ENCODE results near the gene EPHA7.

EPHA7 gene

GRCh38 chr6:93300661-93301060, 118.7 kb downstream of the EPHA7 start:
- no peak for TF ChIP-seq CREB5 (CRISPR knock-in tag; IDR thresholded peaks at IDR 0.05; ENCODE audit: low read depth)
- no peak for TF ChIP-seq ARNTL (CRISPR knock-in tag; IDR thresholded peaks at IDR 0.05; ENCODE audit: borderline replicate concordance, low read depth)
- TF ChIP-seq SNAI2 (CRISPR knock-in tag; IDR thresholded peaks at IDR 0.05): no peak
- TF ChIP-seq ESRRG (CRISPR knock-in tag; IDR thresholded peaks at IDR 0.05): no peak
- TF ChIP-seq ZFP3 (CRISPR knock-in tag; IDR thresholded peaks at IDR 0.05): no peak
- no peak for TF ChIP-seq GLIS3 (CRISPR knock-in tag; IDR thresholded peaks at IDR 0.05)
- no peak for TF ChIP-seq ZNF565 (CRISPR knock-in tag; conservative IDR thresholded peaks at IDR 0.05; ENCODE audit: low read depth)
- no peak for TF ChIP-seq ZC3H10 (CRISPR knock-in tag; IDR thresholded peaks at IDR 0.05)
- no peak for TF ChIP-seq ZNF8 (CRISPR knock-in tag; IDR thresholded peaks at IDR 0.05)
- TF ChIP-seq RARB (CRISPR knock-in tag; IDR thresholded peaks at IDR 0.05): no peak
- TF ChIP-seq OSR1 (CRISPR knock-in tag; IDR thresholded peaks at IDR 0.05): no peak
- no peak for ATAC-seq

- no peak for TF ChIP-seq ESRRG (CRISPR knock-in tag; IDR thresholded peaks at IDR 0.05)
- TF ChIP-seq GLIS3 (CRISPR knock-in tag; IDR thresholded peaks at IDR 0.05): no peak
- TF ChIP-seq TSHZ2 (CRISPR knock-in tag; IDR thresholded peaks at IDR 0.05): no peak
- TF ChIP-seq ARNTL (CRISPR knock-in tag; IDR thresholded peaks at IDR 0.05; ENCODE audit: borderline replicate concordance, low read depth): no peak
- no peak for TF ChIP-seq ZFP3 (CRISPR knock-in tag; IDR thresholded peaks at IDR 0.05)
- TF ChIP-seq ZFP30 (CRISPR knock-in tag; IDR thresholded peaks at IDR 0.05): no peak
- TF ChIP-seq TCF4 (CRISPR knock-in tag; IDR thresholded peaks at IDR 0.05; ENCODE audit: borderline replicate concordance): no peak
- no peak for TF ChIP-seq PPARA (CRISPR knock-in tag; IDR thresholded peaks at IDR 0.05; ENCODE audit: borderline replicate concordance)
- no peak for TF ChIP-seq ZNF8 (CRISPR knock-in tag; IDR thresholded peaks at IDR 0.05)
- TF ChIP-seq ZNF565 (CRISPR knock-in tag; conservative IDR thresholded peaks at IDR 0.05; ENCODE audit: low read depth): no peak
- TF ChIP-seq RARB (CRISPR knock-in tag; IDR thresholded peaks at IDR 0.05): no peak
- no peak for TF ChIP-seq CREB5 (CRISPR knock-in tag; IDR thresholded peaks at IDR 0.05; ENCODE audit: low read depth)
- no peak for TF ChIP-seq SNAI2 (CRISPR knock-in tag; IDR thresholded peaks at IDR 0.05)
- TF ChIP-seq TOX (CRISPR knock-in tag; IDR thresholded peaks at IDR 0.05; ENCODE audit: borderline replicate concordance): no peak
- no peak for TF ChIP-seq OSR1 (CRISPR knock-in tag; IDR thresholded peaks at IDR 0.05)
- ATAC-seq: no peak
These were observed 119.7 kb downstream of the EPHA7 start for GRCh38 chr6:93299622-93300021.

GRCh38 chr6:93295631-93296030, 123.7 kb downstream of the EPHA7 start:
- TF ChIP-seq ZNF565 (CRISPR knock-in tag; conservative IDR thresholded peaks at IDR 0.05; ENCODE audit: low read depth) (no peak), ZNF8 (CRISPR knock-in tag; IDR thresholded peaks at IDR 0.05) (no peak), ZFP3 (CRISPR knock-in tag; IDR thresholded peaks at IDR 0.05) (no peak), ARNTL (CRISPR knock-in tag; IDR thresholded peaks at IDR 0.05; ENCODE audit: borderline replicate concordance, low read depth) (no peak), ZFP30 (CRISPR knock-in tag; IDR thresholded peaks at IDR 0.05) (no peak), SNAI2 (CRISPR knock-in tag; IDR thresholded peaks at IDR 0.05) (no peak), CSRNP3 (CRISPR knock-in tag; IDR thresholded peaks at IDR 0.05) (no peak), POU6F1 (CRISPR knock-in tag; IDR thresholded peaks at IDR 0.05; ENCODE audit: borderline replicate concordance, low read depth) (no peak), TOX (CRISPR knock-in tag; IDR thresholded peaks at IDR 0.05; ENCODE audit: borderline replicate concordance) (no peak), RARB (CRISPR knock-in tag; IDR thresholded peaks at IDR 0.05) (no peak), TSHZ2 (CRISPR knock-in tag; IDR thresholded peaks at IDR 0.05) (no peak), BACH2 (CRISPR knock-in tag; IDR thresholded peaks at IDR 0.05; ENCODE audit: borderline replicate concordance) (no peak), OSR1 (CRISPR knock-in tag; IDR thresholded peaks at IDR 0.05) (no peak), GLIS3 (CRISPR knock-in tag; IDR thresholded peaks at IDR 0.05) (no peak), CREB5 (CRISPR knock-in tag; IDR thresholded peaks at IDR 0.05; ENCODE audit: low read depth) (no peak)
- ATAC-seq: no peak
